ENCODE measurements around the gene PABPN1L. TPM values are rescaled to one million over a fixed set of nuclear protein-coding genes. Genes with fewer than 3 reads are reported as not detected.

PABPN1L gene
- polyA plus RNA-seq, 2 of the 4 experiments (the other 2 are of a cell fraction): not detected

DNA sequence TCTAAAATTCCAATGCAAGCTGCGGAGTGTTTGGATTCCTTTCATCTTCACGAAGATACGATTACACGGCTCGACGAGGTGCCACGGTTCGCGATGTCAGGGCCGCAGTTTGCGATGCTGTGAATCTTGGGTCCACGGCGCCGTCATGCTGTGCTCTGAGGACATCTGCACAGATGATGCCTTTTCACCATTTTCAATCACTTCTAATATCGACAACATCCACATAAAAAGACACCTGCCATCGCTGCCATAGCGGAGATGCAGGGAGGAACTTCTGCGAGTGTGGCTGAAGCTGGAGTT, 47.9 kb downstream of the PABPN1L start:
- ATAC-seq (no peak), FAIRE-seq (no peak), DNase-seq (ENCODE audit: low read depth in 1 of 2, low spot score in 1 of 2) (no peak)
- H3K4me2 ChIP-seq: no peak overlapping the region
- TF ChIP-seq HOXB13 (CRISPR knock-in tag; IDR thresholded peaks at IDR 0.05; ENCODE audit: low read depth): no peak
- TF ChIP-seq CHD4 (IDR thresholded peaks at IDR 0.05; ENCODE audit: borderline replicate concordance): no peak
- no peak for TF ChIP-seq CBX2 (IDR thresholded peaks at IDR 0.05; ENCODE audit: borderline replicate concordance, low read depth)
- TF ChIP-seq RFX5 (IDR thresholded peaks at IDR 0.05): no peak
- TF ChIP-seq FOXS1 (CRISPR knock-in tag; IDR thresholded peaks at IDR 0.05): no peak
- TF ChIP-seq, protein P1, sequence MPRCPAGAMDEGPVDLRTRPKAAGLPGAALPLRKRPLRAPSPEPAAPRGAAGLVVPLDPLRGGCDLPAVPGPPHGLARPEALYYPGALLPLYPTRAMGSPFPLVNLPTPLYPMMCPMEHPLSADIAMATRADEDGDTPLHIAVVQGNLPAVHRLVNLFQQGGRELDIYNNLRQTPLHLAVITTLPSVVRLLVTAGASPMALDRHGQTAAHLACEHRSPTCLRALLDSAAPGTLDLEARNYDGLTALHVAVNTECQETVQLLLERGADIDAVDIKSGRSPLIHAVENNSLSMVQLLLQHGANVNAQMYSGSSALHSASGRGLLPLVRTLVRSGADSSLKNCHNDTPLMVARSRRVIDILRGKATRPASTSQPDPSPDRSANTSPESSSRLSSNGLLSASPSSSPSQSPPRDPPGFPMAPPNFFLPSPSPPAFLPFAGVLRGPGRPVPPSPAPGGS (IDR thresholded peaks at IDR 0.05): no peak
- TF ChIP-seq, protein P2, sequence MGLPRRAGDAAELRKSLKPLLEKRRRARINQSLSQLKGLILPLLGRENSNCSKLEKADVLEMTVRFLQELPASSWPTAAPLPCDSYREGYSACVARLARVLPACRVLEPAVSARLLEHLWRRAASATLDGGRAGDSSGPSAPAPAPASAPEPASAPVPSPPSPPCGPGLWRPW (IDR thresholded peaks at IDR 0.05): no peak
- TF ChIP-seq ZFP36 (IDR thresholded peaks at IDR 0.05; ENCODE audit: borderline replicate concordance, partially characterized antibody): no peak
- TF ChIP-seq, protein P3, sequence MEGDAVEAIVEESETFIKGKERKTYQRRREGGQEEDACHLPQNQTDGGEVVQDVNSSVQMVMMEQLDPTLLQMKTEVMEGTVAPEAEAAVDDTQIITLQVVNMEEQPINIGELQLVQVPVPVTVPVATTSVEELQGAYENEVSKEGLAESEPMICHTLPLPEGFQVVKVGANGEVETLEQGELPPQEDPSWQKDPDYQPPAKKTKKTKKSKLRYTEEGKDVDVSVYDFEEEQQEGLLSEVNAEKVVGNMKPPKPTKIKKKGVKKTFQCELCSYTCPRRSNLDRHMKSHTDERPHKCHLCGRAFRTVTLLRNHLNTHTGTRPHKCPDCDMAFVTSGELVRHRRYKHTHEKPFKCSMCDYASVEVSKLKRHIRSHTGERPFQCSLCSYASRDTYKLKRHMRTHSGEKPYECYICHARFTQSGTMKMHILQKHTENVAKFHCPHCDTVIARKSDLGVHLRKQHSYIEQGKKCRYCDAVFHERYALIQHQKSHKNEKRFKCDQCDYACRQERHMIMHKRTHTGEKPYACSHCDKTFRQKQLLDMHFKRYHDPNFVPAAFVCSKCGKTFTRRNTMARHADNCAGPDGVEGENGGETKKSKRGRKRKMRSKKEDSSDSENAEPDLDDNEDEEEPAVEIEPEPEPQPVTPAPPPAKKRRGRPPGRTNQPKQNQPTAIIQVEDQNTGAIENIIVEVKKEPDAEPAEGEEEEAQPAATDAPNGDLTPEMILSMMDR (IDR thresholded peaks at IDR 0.05): no peak
- no peak for TF ChIP-seq MYC (IDR thresholded peaks at IDR 0.05; ENCODE audit: borderline replicate concordance, low read length)
- 90% methylated on average over 18 of the region's 18 CpGs for WGBS (ENCODE audit: missing lambda C conversion rate)
- ChIA-PET CTCF (interaction anchor here (1.1 to 5.9 kb wide), 4 partner anchors 15 to 349 kb away, joined by 3 to 39 read pairs (median 6); partner anchors contain the start of genes GALNS and TRAPPC2L), POLR2A (no interaction called here)
- H3K9me3 ChIP-seq: no peaks in the 10 kb centered on the region
- H3K4me1 ChIP-seq: no peaks in the 10 kb centered on the region
- H3K27ac ChIP-seq: no peak overlapping the region
- H3K4me3 ChIP-seq: no peak overlapping the region

DNA sequence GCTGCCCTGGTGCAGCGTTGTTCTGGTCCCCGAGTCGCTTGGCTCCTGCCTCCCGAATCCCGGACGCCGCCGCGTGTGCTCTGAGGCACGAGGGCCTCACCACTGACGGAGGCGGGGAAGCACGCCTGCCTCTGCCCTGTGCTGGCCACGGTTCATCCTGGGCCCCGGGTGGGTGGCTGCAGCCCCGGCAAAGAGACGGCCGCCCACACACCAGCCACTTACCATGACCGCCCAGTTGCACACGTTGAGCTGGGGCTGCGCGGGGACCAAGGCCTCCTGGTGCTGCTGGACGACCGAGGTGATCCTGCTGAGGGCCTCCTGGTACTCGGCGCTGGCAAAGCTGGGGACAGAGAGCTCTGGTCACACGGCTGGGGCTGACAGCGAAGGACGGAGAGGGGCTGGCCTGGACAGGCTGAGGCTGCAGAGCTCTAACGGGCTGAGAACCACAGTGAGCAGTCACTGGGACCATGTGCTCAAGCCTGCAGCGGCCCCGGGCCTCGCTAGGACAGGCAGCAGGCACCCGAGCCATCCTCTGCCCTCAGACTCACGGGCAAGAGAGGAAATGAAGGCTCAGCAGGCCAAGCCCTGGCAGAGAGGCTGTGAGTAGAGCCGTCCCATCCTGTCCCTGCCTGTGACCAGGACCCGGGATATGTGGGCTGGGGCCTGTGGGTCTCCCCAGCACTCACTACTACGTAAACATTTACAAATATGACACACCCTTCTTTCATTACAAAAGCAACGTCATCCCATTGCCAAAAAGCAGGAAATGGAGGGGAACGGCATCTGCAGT, 48.5 kb downstream of the PABPN1L start:
- DNase-seq (ENCODE audit: low read depth in 1 of 2, low spot score in 1 of 2): no peak
- Histone ChIP-seq H3K27ac (no peak overlapping the region), H3K4me1 (peaks cover 2% of the 10 kb centered on the region; the same call in 2 of the 3 replicates), H3K9me3 (no peaks in the 10 kb centered on the region), H3K4me3 (no peak overlapping the region), H3K4me2 (no peak overlapping the region)
- ChIA-PET POLR2A (no interaction called here), CTCF (interaction anchor here (0.9 to 5.9 kb wide), 7 partner anchors 9 to 349 kb away, joined by 3 to 39 read pairs (median 5); partner anchors contain the start of genes GALNS and TRAPPC2L)
- WGBS (ENCODE audit: missing lambda C conversion rate): 83% methylated on average over 21 of the region's 40 CpGs
- no peak; a peak in 2 of 6 replicates for ATAC-seq
- no peak for FAIRE-seq
- TF ChIP-seq NR3C1 (IDR thresholded peaks at IDR 0.05): no peak
- TF ChIP-seq POLR2AphosphoS2 (conservative IDR thresholded peaks at IDR 0.05; ENCODE audit: low read length): no peak
- TF ChIP-seq, protein P2 (IDR thresholded peaks at IDR 0.05): no peak
- TF ChIP-seq KDM5A (IDR thresholded peaks at IDR 0.05): no peak
- TF ChIP-seq, protein P4, sequence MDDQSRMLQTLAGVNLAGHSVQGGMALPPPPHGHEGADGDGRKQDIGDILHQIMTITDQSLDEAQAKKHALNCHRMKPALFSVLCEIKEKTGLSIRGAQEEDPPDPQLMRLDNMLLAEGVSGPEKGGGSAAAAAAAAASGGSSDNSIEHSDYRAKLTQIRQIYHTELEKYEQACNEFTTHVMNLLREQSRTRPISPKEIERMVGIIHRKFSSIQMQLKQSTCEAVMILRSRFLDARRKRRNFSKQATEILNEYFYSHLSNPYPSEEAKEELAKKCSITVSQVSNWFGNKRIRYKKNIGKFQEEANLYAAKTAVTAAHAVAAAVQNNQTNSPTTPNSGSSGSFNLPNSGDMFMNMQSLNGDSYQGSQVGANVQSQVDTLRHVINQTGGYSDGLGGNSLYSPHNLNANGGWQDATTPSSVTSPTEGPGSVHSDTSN (IDR thresholded peaks at IDR 0.05): no peak
- TF ChIP-seq TFCP2L1 (CRISPR knock-in tag; IDR thresholded peaks at IDR 0.05): no peak
- no peak for TF ChIP-seq HOXB5 (CRISPR knock-in tag; IDR thresholded peaks at IDR 0.05)
- TF ChIP-seq CHD2 (IDR thresholded peaks at IDR 0.05; ENCODE audit: low read length, partially characterized antibody): no peak
- TF ChIP-seq, protein P5, sequence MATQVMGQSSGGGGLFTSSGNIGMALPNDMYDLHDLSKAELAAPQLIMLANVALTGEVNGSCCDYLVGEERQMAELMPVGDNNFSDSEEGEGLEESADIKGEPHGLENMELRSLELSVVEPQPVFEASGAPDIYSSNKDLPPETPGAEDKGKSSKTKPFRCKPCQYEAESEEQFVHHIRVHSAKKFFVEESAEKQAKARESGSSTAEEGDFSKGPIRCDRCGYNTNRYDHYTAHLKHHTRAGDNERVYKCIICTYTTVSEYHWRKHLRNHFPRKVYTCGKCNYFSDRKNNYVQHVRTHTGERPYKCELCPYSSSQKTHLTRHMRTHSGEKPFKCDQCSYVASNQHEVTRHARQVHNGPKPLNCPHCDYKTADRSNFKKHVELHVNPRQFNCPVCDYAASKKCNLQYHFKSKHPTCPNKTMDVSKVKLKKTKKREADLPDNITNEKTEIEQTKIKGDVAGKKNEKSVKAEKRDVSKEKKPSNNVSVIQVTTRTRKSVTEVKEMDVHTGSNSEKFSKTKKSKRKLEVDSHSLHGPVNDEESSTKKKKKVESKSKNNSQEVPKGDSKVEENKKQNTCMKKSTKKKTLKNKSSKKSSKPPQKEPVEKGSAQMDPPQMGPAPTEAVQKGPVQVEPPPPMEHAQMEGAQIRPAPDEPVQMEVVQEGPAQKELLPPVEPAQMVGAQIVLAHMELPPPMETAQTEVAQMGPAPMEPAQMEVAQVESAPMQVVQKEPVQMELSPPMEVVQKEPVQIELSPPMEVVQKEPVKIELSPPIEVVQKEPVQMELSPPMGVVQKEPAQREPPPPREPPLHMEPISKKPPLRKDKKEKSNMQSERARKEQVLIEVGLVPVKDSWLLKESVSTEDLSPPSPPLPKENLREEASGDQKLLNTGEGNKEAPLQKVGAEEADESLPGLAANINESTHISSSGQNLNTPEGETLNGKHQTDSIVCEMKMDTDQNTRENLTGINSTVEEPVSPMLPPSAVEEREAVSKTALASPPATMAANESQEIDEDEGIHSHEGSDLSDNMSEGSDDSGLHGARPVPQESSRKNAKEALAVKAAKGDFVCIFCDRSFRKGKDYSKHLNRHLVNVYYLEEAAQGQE (IDR thresholded peaks at IDR 0.05): no peak
- TF ChIP-seq, protein P6, sequence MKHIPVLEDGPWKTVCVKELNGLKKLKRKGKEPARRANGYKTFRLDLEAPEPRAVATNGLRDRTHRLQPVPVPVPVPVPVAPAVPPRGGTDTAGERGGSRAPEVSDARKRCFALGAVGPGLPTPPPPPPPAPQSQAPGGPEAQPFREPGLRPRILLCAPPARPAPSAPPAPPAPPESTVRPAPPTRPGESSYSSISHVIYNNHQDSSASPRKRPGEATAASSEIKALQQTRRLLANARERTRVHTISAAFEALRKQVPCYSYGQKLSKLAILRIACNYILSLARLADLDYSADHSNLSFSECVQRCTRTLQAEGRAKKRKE (CRISPR knock-in tag; IDR thresholded peaks at IDR 0.05; ENCODE audit: low read depth): no peak
- no peak for TF ChIP-seq ESRRA (IDR thresholded peaks at IDR 0.05; ENCODE audit: borderline replicate concordance, low read length)
- TF ChIP-seq, protein P3 (IDR thresholded peaks at IDR 0.05): no peak
- TF ChIP-seq ZNF302 (CRISPR knock-in tag; IDR thresholded peaks at IDR 0.05): no peak
